Thyroid gland (tissue), 4 donors: ENCODE results near the gene COA4.

ENCODE experiments used
- POLR2A ChIP-seq, 2 donors: fragments of 450-650 bp; IDR thresholded peaks; one replicate each; pipeline ENCODE4 v1.6.1; 2017; ENCODE audit warnings: antibody characterized with exemption in 2 of 2, mild to moderate bottlenecking in 2 of 2, moderate library complexity in 1 of 2
- TF ChIP-seq, protein P1 (sequence below), 6 experiments: fragments of 200-600 bp in 3 of 6; fragments of 450-650 bp in 3 of 6; sonication (generic) in 3 of 6; IDR thresholded peaks; one replicate each; pipeline ENCODE4 v1.5.1; 2016 to 2019; ENCODE audit warnings: antibody characterized with exemption in 6 of 6, mild to moderate bottlenecking in 2 of 6, inconsistent platforms in 1 of 6, moderate library complexity in 1 of 6

DNA sequence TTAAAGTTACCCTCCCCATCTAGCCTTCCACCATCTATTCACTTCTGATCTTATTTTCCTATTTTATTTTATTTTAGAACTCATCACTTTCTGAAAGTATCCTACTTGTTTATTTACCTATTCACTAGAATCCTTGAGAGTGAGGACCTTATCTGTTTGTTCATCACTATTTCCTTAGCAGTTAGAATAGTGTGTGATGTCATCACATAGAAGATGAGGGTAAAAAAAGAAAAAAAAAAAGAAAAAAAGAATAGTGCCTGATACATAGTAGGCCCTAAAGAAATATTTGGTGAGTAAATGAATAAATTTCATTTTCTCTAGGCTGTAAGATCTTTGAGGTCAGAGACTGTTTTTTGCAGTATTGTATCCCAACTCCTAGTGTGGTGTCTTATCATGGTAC lies 36.8 kb upstream of the COA4 start:
- no peak for TF ChIP-seq POLR2A (IDR thresholded peaks at IDR 0.05)
- TF ChIP-seq, protein P1, sequence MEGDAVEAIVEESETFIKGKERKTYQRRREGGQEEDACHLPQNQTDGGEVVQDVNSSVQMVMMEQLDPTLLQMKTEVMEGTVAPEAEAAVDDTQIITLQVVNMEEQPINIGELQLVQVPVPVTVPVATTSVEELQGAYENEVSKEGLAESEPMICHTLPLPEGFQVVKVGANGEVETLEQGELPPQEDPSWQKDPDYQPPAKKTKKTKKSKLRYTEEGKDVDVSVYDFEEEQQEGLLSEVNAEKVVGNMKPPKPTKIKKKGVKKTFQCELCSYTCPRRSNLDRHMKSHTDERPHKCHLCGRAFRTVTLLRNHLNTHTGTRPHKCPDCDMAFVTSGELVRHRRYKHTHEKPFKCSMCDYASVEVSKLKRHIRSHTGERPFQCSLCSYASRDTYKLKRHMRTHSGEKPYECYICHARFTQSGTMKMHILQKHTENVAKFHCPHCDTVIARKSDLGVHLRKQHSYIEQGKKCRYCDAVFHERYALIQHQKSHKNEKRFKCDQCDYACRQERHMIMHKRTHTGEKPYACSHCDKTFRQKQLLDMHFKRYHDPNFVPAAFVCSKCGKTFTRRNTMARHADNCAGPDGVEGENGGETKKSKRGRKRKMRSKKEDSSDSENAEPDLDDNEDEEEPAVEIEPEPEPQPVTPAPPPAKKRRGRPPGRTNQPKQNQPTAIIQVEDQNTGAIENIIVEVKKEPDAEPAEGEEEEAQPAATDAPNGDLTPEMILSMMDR (IDR thresholded peaks at IDR 0.05) = no peak
